GM06990 (cell line): ENCODE measurements around the gene CFLAR.

ENCODE experiments used
- DNase-seq: peaks from one replicate; pipeline ENCODE4 v3.0.0-alpha.2; 2011; ENCODE audit not compliant: insufficient read length; ENCODE audit errors: extremely low read depth
- H3K27me3 ChIP-seq: replicated peaks from 2 replicates; pipeline ENCODE4 v1.6.0; 2011; ENCODE audit warnings: low read length; ENCODE audit not compliant: control insufficient read depth, insufficient read depth
- H3K36me3 ChIP-seq: 2 replicates; pipeline ENCODE4 v1.5.1; 2011; ENCODE audit warnings: low read length; ENCODE audit not compliant: control insufficient read depth, insufficient read depth
- H3K4me3 ChIP-seq: replicated peaks from 2 replicates; pipeline ENCODE4 v1.5.1; 2011; ENCODE audit warnings: low read depth, mild to moderate bottlenecking, control low read depth, low read length
- TF ChIP-seq, protein P1 (sequence below): IDR thresholded peaks from 2 replicates; pipeline ENCODE4 v1.5.1; 2011; ENCODE audit warnings: low read length, control low read depth, mild to moderate bottlenecking, inconsistent platforms; ENCODE audit not compliant: insufficient read depth, poor library complexity, severe bottlenecking

Gene CFLAR

DNA sequence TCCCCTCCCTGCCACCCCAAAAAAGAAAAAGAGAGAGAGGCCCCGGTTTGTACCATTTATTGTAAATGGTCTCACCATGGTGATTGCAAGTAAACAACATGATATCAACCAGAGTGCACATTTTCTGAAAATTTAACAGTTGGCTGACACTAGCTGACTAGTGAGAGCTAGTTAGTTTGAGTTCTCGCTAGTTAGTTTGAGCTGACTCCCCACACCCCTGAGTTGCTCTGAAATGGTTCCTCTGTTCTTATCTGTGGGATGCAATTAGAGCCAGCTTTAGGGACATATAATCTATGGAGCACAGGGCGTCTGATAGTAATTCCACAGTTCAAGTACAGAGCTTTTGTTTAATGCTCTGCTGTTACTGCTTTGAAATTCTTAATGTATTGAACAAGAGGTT, 80.0 kb downstream of the CFLAR start:
- H3K36me3 ChIP-seq = no peaks in the 10 kb centered on the region
- no peak overlapping the region for H3K4me3 ChIP-seq
- H3K27me3 ChIP-seq = no peaks in the 10 kb centered on the region
- no peak for DNase-seq
- TF ChIP-seq, protein P1, sequence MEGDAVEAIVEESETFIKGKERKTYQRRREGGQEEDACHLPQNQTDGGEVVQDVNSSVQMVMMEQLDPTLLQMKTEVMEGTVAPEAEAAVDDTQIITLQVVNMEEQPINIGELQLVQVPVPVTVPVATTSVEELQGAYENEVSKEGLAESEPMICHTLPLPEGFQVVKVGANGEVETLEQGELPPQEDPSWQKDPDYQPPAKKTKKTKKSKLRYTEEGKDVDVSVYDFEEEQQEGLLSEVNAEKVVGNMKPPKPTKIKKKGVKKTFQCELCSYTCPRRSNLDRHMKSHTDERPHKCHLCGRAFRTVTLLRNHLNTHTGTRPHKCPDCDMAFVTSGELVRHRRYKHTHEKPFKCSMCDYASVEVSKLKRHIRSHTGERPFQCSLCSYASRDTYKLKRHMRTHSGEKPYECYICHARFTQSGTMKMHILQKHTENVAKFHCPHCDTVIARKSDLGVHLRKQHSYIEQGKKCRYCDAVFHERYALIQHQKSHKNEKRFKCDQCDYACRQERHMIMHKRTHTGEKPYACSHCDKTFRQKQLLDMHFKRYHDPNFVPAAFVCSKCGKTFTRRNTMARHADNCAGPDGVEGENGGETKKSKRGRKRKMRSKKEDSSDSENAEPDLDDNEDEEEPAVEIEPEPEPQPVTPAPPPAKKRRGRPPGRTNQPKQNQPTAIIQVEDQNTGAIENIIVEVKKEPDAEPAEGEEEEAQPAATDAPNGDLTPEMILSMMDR = no peak

DNA sequence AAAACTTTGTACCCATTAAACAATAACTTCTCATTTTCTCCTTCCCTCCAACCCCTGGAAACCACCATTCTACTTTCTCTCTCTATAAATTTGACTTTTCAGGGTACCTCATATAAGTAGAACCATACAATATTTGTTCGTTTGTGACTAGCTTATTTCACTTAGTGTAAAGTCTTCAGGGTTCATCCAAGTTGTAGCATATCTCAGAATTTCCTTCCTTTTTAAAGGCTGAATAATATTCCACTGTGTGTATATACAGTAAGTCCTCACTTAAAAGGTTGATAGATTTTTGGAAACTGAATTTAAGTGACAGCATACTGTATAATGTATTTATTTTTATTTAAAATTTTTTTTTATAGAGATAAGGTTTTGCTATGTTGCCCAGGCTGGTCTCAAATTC, 80.8 kb downstream of the CFLAR start:
- Histone ChIP-seq H3K4me3 (no peak overlapping the region), H3K27me3 (no peaks in the 10 kb centered on the region), H3K36me3 (no peaks in the 10 kb centered on the region)
- TF ChIP-seq, protein P1 = no peak
- DNase-seq = no peak

DNA sequence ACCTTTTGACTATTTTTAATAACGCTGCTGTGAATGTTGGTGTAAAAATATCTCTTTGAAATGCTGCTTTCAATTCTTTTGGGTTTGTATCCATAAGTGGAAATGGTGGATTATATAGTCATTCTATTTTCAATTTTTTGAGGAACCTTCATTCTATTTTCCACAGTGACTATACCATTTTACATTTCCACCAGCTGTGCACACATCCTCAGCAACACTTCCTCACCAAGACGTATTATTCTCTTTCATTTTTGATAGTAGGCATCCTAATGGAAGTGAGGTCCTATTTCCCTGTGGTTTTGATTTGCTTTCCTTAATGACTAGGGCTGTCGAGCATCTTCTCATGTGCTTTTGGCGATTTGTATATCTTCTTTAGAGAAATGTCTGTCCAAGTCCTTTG, 81.8 kb downstream of the CFLAR start:
- TF ChIP-seq, protein P1 = no peak
- Histone ChIP-seq H3K27me3 (no peaks in the 10 kb centered on the region), H3K36me3 (no peaks in the 10 kb centered on the region), H3K4me3 (no peak overlapping the region)
- DNase-seq = no peak

DNA sequence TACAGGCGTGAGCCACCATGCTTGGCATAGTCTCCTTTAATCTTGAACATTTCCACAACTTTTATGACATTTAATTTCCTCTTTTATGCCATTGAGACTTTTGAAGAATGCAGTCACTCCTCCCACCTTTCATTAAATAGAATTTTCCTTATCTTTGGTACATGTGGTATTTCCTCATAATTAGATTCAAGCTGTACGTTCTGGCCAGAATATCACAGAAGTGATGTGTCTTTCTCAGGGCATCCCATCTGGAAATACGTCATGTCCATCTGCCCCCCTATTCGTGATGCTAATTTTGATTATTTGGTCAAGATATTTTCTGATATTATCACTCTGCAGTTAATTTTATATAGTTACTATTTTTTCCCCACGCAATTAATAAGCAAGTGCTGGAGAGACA, 83.9 kb downstream of the CFLAR start:
- Histone ChIP-seq H3K27me3 (no peaks in the 10 kb centered on the region), H3K4me3 (no peak overlapping the region), H3K36me3 (no peaks in the 10 kb centered on the region)
- TF ChIP-seq, protein P1 = no peak
- DNase-seq = no peak

DNA sequence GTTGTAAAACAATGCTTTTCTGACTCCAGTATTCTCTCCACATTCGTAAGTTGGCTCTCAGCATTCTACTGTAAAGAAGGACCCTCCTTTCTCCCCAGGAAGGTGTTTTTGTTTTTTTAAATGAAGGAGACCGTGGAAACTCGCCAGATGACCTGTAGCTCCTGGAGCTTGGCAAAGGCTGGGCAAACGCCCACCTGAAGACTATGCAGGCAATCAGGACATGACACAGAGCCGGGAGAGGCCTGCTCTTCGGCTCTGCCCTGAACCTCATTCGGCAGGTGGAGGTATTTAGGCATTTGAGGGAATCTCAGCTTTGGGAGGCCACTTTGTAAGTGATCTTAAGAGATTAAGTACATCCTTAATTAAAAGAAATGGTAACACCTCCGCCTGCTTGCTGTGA, 84.4 kb downstream of the CFLAR start:
- Histone ChIP-seq H3K27me3 (no peaks in the 10 kb centered on the region), H3K4me3 (no peak overlapping the region), H3K36me3 (no peaks in the 10 kb centered on the region)
- TF ChIP-seq, protein P1 = no peak
- no peak for DNase-seq

DNA sequence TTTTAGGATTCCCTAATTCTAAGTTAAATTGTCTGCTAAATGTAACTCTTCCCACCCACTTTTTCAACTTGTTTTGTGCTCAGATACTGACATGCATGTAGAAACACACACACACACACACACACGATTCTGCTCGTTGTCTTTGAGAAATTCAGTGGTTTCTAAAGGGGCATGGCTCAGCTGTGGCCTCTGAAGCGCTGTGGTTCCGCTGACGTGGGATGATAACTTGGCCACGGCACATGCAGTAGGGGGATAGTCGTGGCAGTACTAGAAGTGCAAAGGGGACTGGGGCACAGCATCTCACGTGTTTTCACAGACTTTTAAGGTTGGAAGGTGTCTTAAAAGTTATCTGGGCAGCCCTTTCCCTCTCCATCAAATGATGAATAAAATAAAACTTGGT, 85.4 kb downstream of the CFLAR start:
- no peak for DNase-seq
- TF ChIP-seq, protein P1 = no peak
- Histone ChIP-seq H3K36me3 (no peaks in the 10 kb centered on the region), H3K4me3 (no peak overlapping the region), H3K27me3 (no peaks in the 10 kb centered on the region)
